HCT116 (cell line): Measurements from ENCODE around the gene PAX8. TPM values are rescaled to one million over a fixed set of nuclear protein-coding genes. Genes with fewer than 3 reads are reported as not detected.

Experiments used
- ATAC-seq: fragments of 200-7000 bp; cut with Tn5 transposase; 2 replicates; pipeline ENCODE4 v1.9.1; 2020; ENCODE audit warnings: mild to moderate bottlenecking, moderate library complexity
- BruUV-seq: library from RNA; stranded (reverse); fragments of 400-500 nt; replicated peaks from 2 replicates; lab custom pipeline; 2021; lab: Mats Ljungman, UMichigan
- CTCF ChIA-PET: fragments of 300-600 bp; sonication (Branson Sonifier 250); formaldehyde crosslinking; loops from one replicate; lab custom pipeline; 2021; ENCODE audit warnings: antibody characterized with exemption; lab: Charles Lee
- POLR2A ChIA-PET: fragments of 300-600, 350-600 bp; sonication (Branson Sonifier 250); formaldehyde crosslinking; loops from one replicate; lab custom pipeline; 2021; ENCODE audit warnings: antibody characterized with exemption; lab: Charles Lee
- RAD21 ChIA-PET, 2 experiments: fragments of 300-600 bp; sonication (Branson Sonifier 250); formaldehyde crosslinking; loops; one replicate each; lab custom pipeline; 2023; ENCODE audit warnings: low total read pairs in 2 of 2; ENCODE audit not compliant: uncharacterized antibody in 2 of 2, unreplicated experiment in 2 of 2, low non-redundant PET in 1 of 2; lab: Charles Lee
- DNase-seq: peaks from one replicate; pipeline ENCODE4 v3.0.0-alpha.2; 2010; ENCODE audit warnings: low read depth, low spot score
- H2AFZ ChIP-seq: fragments of 200-600 bp; shearing (Covaris generic), sonication (generic); 2 replicates; pipeline ENCODE4 v1.6.1; 2017; ENCODE audit warnings: low read depth, mixed run types, mixed read lengths, antibody characterized with exemption, low read length; ENCODE audit not compliant: poor library complexity, severe bottlenecking
- H3K27ac ChIP-seq: 2 replicates; pipeline ENCODE4 v1.5.1; 2012; ENCODE audit warnings: low read depth, low read length
- H3K27me3 ChIP-seq: fragments of 200-600 bp; sonication (generic); 2 replicates; pipeline ENCODE4 v1.6.1; 2016; ENCODE audit warnings: mixed run types, low read length, mixed read lengths; ENCODE audit not compliant: insufficient read depth
- H3K36me3 ChIP-seq, 2 experiments: fragments of 200-500 bp in 1 of 2; fragments of 200-600 bp in 1 of 2; sonication (Bioruptor generic) in 1 of 2; sonication (generic) in 1 of 2; 2 replicates each; pipeline versions ENCODE4 v1.5.1 to v1.6.1; 2014 to 2016; ENCODE audit warnings: low read length in 2 of 2, inconsistent platforms in 1 of 2, mixed read lengths in 1 of 2, mixed run types in 1 of 2; ENCODE audit not compliant: insufficient read depth in 2 of 2, control insufficient read depth in 1 of 2
- H3K4me1 ChIP-seq, 2 experiments: fragments of 200-600 bp in 1 of 2; sonication (generic) in 1 of 2; 2 replicates each; pipeline versions ENCODE4 v1.5.1 to v1.6.1; 2012 to 2017; ENCODE audit warnings: low read length in 2 of 2, inconsistent platforms in 1 of 2, mild to moderate bottlenecking in 1 of 2, mixed read lengths in 1 of 2, mixed run types in 1 of 2, moderate library complexity in 1 of 2; ENCODE audit not compliant: insufficient read depth in 2 of 2, control insufficient read depth in 1 of 2
- H3K4me2 ChIP-seq: fragments of 200-600 bp; sonication (generic); 2 replicates; pipeline ENCODE4 v1.6.1; 2017; ENCODE audit warnings: mixed run types, low read length, mixed read lengths
- H3K4me3 ChIP-seq, 2 experiments: fragments of 200-600 bp in 1 of 2; sonication (generic) in 1 of 2; replicated peaks in 1 of 2; 2 replicates each; pipeline ENCODE4 v1.5.1; 2011 to 2016; ENCODE audit warnings: low read length in 2 of 2, control low read depth in 1 of 2, low read depth in 1 of 2, mild to moderate bottlenecking in 1 of 2, mixed read lengths in 1 of 2, mixed run types in 1 of 2
- H3K79me2 ChIP-seq: fragments of 200-600 bp; sonication (generic); 2 replicates; pipeline ENCODE4 v1.6.1; 2017; ENCODE audit warnings: mild to moderate bottlenecking, mixed run types, low read length, moderate library complexity, mixed read lengths; ENCODE audit not compliant: insufficient read depth
- H3K9ac ChIP-seq: fragments of 200-600 bp; sonication (generic); 2 replicates; pipeline ENCODE4 v1.6.1; 2016; ENCODE audit warnings: low read length, mixed read lengths
- H3K9me2 ChIP-seq: fragments of 200-600 bp; sonication (generic), shearing (Covaris generic); 2 replicates; pipeline ENCODE4 v1.6.1; 2017; ENCODE audit warnings: mixed run types, mild to moderate bottlenecking, moderate library complexity; ENCODE audit not compliant: insufficient read depth
- H3K9me3 ChIP-seq, 2 experiments: fragments of 200-500 bp in 1 of 2; fragments of 200-600 bp in 1 of 2; sonication (Bioruptor generic) in 1 of 2; sonication (generic) in 1 of 2; 2 replicates each; pipeline ENCODE4 v1.6.1; 2014 to 2017; ENCODE audit warnings: low read length in 2 of 2, mixed read lengths in 2 of 2, inconsistent platforms in 1 of 2, low read depth in 1 of 2, mild to moderate bottlenecking in 1 of 2, mixed run types in 1 of 2, moderate library complexity in 1 of 2; ENCODE audit not compliant: control insufficient read depth in 1 of 2, insufficient read depth in 1 of 2
- H4K20me1 ChIP-seq: fragments of 200-600 bp; sonication (generic), shearing (Covaris generic); 2 replicates; pipeline ENCODE4 v1.6.1; 2017; ENCODE audit warnings: mixed run types, mild to moderate bottlenecking, moderate library complexity; ENCODE audit not compliant: insufficient read depth
- CBX3 ChIP-seq: IDR thresholded peaks from 2 replicates; pipeline ENCODE4 v1.6.1; 2012; ENCODE audit warnings: low read depth
- CEBPB ChIP-seq: IDR thresholded peaks from 2 replicates; pipeline ENCODE4 v1.6.1; 2012; ENCODE audit warnings: low read depth
- JUND ChIP-seq: IDR thresholded peaks from 2 replicates; pipeline ENCODE4 v1.6.1; 2012
- RAD21 ChIP-seq: IDR thresholded peaks from 2 replicates; pipeline ENCODE4 v1.6.1; 2012; ENCODE audit warnings: low read depth, mild to moderate bottlenecking
- REST ChIP-seq: IDR thresholded peaks from 2 replicates; pipeline ENCODE4 v1.6.1; 2012; ENCODE audit warnings: low read depth
- SP1 ChIP-seq: IDR thresholded peaks from 2 replicates; pipeline ENCODE4 v1.6.1; 2012; ENCODE audit warnings: low read depth
- ZNF274 ChIP-seq: fragments of 200-500 bp; sonication (Bioruptor generic); IDR thresholded peaks from 2 replicates; pipeline ENCODE4 v1.6.1; 2014; ENCODE audit warnings: mild to moderate bottlenecking, low read depth, low read length, inconsistent platforms
- intact Hi-C: fragments of 100-400 bp; cut with micrococcal nuclease; formaldehyde crosslinking; loops from 2 replicates; pipeline ENCODE4 v1.10.0; 2022
- total RNA-seq: library from RNA; stranded (reverse); gene quantifications from one replicate; pipeline ENCODE4 v1.2.1, GENCODE V29; 2021; ENCODE audit not compliant: unreplicated experiment

The PAX8 gene
- total RNA-seq, 1 experiment from 2014 or later = 4.4 TPM

GRCh38 chr2:113245276-113245711 lies 33.4 kb downstream of the PAX8 start:
- no TSS peak for BruUV-seq
- ATAC-seq = no peak
- POLR2A ChIA-PET = no interaction called here

More at GRCh38 chr2:113245276-113245711, 33.4 kb downstream of the PAX8 start:
- no peak overlapping the region for H2AFZ ChIP-seq
- H3K4me1 ChIP-seq = peaks cover 18 to 34% of the 10 kb centered on the region in 2 experiments
- no peaks in the 10 kb centered on the region for H3K27me3 ChIP-seq
- H3K79me2 ChIP-seq = peaks cover 20% of the 10 kb centered on the region
- no peak overlapping the region for H3K4me3 ChIP-seq
- ChIA-PET RAD21 (no interaction called here), CTCF (interaction anchor here (2.6 kb wide), 1 partner anchor 41 kb away, joined by 17 read pairs; no protein-coding TSS in a partner anchor)
- no peaks in the 10 kb centered on the region for H4K20me1 ChIP-seq
- TF ChIP-seq JUND = no peak
- no peak for TF ChIP-seq RAD21
- TF ChIP-seq SP1 = no peak
- no peak for TF ChIP-seq ZNF274
- TF ChIP-seq REST = no peak
- no peak for TF ChIP-seq CBX3
- TF ChIP-seq CEBPB = no peak
- H3K9me2 ChIP-seq = no peaks in the 10 kb centered on the region
- no peak for DNase-seq
- H3K9me3 ChIP-seq = no peaks in the 10 kb centered on the region
- peaks cover 0 to 11% of the 10 kb centered on the region in 2 experiments; a peak in 1 of 4 replicates for H3K36me3 ChIP-seq
- intact Hi-C loops = no loop called here
- H3K27ac ChIP-seq = no peak overlapping the region
- H3K9ac ChIP-seq = no peak overlapping the region
- no peak overlapping the region for H3K4me2 ChIP-seq
